Neural cell (in vitro differentiated cells): Measurements from ENCODE around the gene MNDA. TPM values are rescaled to one million over a fixed set of nuclear protein-coding genes. Genes with fewer than 3 reads are reported as not detected.

Experiments
- H2AFZ ChIP-seq: fragments of 200-600, 300-800 bp; sonication (generic), shearing (Covaris generic); 2 replicates; pipeline ENCODE4 v1.6.0; 2014; ENCODE audit warnings: low read depth, mild to moderate bottlenecking, antibody characterized with exemption, low read length, moderate library complexity
- H3F3A ChIP-seq: fragments of 200-600 bp; shearing (Covaris generic); 2 replicates; pipeline ENCODE4 v1.6.1; 2016; ENCODE audit warnings: mild to moderate bottlenecking, moderate library complexity, mixed read lengths, antibody characterized with exemption, low read length; ENCODE audit not compliant: insufficient read depth, poor library complexity, severe bottlenecking
- H3K27ac ChIP-seq: fragments of 200-600, 300-800 bp; sonication (generic), shearing (Covaris generic); 2 replicates; pipeline ENCODE4 v1.5.1; 2014; ENCODE audit warnings: mild to moderate bottlenecking, low read length, moderate library complexity
- H3K27me3 ChIP-seq: fragments of 300-800, 200-600 bp; sonication (generic), shearing (Covaris generic); 2 replicates; pipeline ENCODE4 v1.6.0; 2014; ENCODE audit warnings: mild to moderate bottlenecking, low read depth, low read length, moderate library complexity; ENCODE audit not compliant: insufficient read depth
- H3K36me3 ChIP-seq: fragments of 300-800, 200-600 bp; sonication (generic), shearing (Covaris generic); 2 replicates; pipeline ENCODE4 v1.5.1; 2014; ENCODE audit warnings: mild to moderate bottlenecking, antibody characterized with exemption, low read length, moderate library complexity; ENCODE audit not compliant: insufficient read depth
- H3K4me2 ChIP-seq: fragments of 300-800, 200-600 bp; sonication (generic), shearing (Covaris generic); 2 replicates; pipeline ENCODE4 v1.6.0; 2014; ENCODE audit warnings: mild to moderate bottlenecking, low read length
- H3K4me3 ChIP-seq: fragments of 300-800, 200-600 bp; sonication (generic), shearing (Covaris generic); 2 replicates; pipeline ENCODE4 v1.5.1; 2014; ENCODE audit warnings: mild to moderate bottlenecking, low read length, moderate library complexity
- H3K79me2 ChIP-seq: fragments of 200-600 bp; shearing (Covaris generic); replicated peaks from 2 replicates; pipeline ENCODE4 v1.6.0; 2014; ENCODE audit warnings: mild to moderate bottlenecking, low read length, moderate library complexity; ENCODE audit not compliant: insufficient read depth
- H3K9ac ChIP-seq: fragments of 300-800, 200-600 bp; sonication (generic), shearing (Covaris generic); 2 replicates; pipeline ENCODE4 v1.6.1; 2016; ENCODE audit warnings: mild to moderate bottlenecking, low read length, mixed read lengths
- H3K9me2 ChIP-seq: fragments of 200-600 bp; shearing (Covaris generic); 2 replicates; pipeline ENCODE4 v1.6.1; 2016; ENCODE audit warnings: mild to moderate bottlenecking, low read length, mixed read lengths; ENCODE audit not compliant: insufficient read depth
- H3K9me3 ChIP-seq: fragments of 200-600, 300-800 bp; sonication (generic), shearing (Covaris generic); 2 replicates; pipeline ENCODE4 v1.6.1; 2016; ENCODE audit warnings: mild to moderate bottlenecking, mixed run types, low read length, moderate library complexity, mixed read lengths
- H4K20me1 ChIP-seq: fragments of 200-600 bp; shearing (Covaris generic); 2 replicates; pipeline ENCODE4 v1.6.1; 2016; ENCODE audit warnings: mild to moderate bottlenecking, mixed run types; ENCODE audit not compliant: insufficient read depth
- EP300 ChIP-seq: fragments of 450-650 bp; conservative IDR thresholded peaks from 2 replicates; pipeline ENCODE4 v1.6.1; 2014; ENCODE audit warnings: antibody characterized with exemption, mild to moderate bottlenecking, moderate library complexity; ENCODE audit not compliant: poor library complexity, severe bottlenecking
- EZH2 ChIP-seq: fragments of 200-600, 300-800 bp; shearing (Covaris generic), sonication (generic); IDR thresholded peaks from 2 replicates; pipeline ENCODE4 v1.6.1; 2014; ENCODE audit warnings: antibody characterized with exemption, low read length, borderline replicate concordance, mild to moderate bottlenecking; ENCODE audit not compliant: insufficient read depth, poor library complexity, severe bottlenecking
- MXI1 ChIP-seq: fragments of 450-650 bp; conservative IDR thresholded peaks from 2 replicates; pipeline ENCODE4 v1.6.1; 2014; ENCODE audit warnings: antibody characterized with exemption, mild to moderate bottlenecking; ENCODE audit not compliant: poor library complexity, severe bottlenecking
- POLR2AphosphoS5 ChIP-seq: IDR thresholded peaks from 2 replicates; pipeline ENCODE4 v1.6.1; 2012
- RAD21 ChIP-seq: fragments of 450-650 bp; conservative IDR thresholded peaks from 2 replicates; pipeline ENCODE4 v1.6.1; 2014; ENCODE audit warnings: antibody characterized with exemption, mild to moderate bottlenecking, moderate library complexity
- SMC3 ChIP-seq: fragments of 450-650 bp; conservative IDR thresholded peaks from 2 replicates; pipeline ENCODE4 v1.6.1; 2014; ENCODE audit warnings: antibody characterized with exemption, mild to moderate bottlenecking, moderate library complexity; ENCODE audit not compliant: poor library complexity
- TAF1 ChIP-seq: IDR thresholded peaks from 2 replicates; pipeline ENCODE4 v1.6.1; 2012; ENCODE audit warnings: low read depth
- polyA plus RNA-seq: library from polyadenylated mRNA; depleted of rRNA; stranded (reverse); fragments of >200 nt; gene quantifications from 2 replicates; pipeline ENCODE4 v1.2.3, GENCODE V29; 2014
- TF ChIP-seq, protein P1 (sequence below): fragments of 450-650 bp; IDR thresholded peaks from 2 replicates; pipeline ENCODE4 v1.5.1; 2014; ENCODE audit warnings: antibody characterized with exemption, mild to moderate bottlenecking, moderate library complexity; ENCODE audit not compliant: poor library complexity, severe bottlenecking
- TF ChIP-seq, protein P2 (sequence below): IDR thresholded peaks from 2 replicates; pipeline ENCODE4 v1.6.1; 2012; ENCODE audit warnings: borderline replicate concordance

MNDA gene
- polyA plus RNA-seq, 1 donor from 2014 or later: not detected

DNA sequence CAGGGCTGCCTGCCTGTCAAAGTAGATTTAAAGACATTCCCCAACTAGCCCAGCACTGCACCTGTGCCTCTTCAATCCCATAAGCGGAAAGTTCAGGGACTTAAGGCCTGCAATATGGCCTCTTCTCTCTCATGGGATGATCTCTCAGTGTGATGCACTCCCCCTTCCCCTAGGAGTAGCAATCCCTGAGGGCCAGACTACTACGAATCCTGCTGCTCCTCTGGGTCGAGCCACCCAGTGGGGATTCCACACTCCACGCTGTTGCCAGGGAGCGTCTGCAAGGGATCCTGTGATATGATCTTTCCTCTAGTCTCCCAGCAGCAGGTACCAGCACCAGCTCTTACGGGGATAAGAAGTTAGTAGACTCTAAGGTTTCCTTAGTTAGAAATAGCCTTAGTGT, 36.9 kb upstream of the MNDA start:
- no peaks in the 10 kb centered on the region for H3K27me3 ChIP-seq
- H4K20me1 ChIP-seq: no peaks in the 10 kb centered on the region
- H3K36me3 ChIP-seq: no peaks in the 10 kb centered on the region
- H3K9me2 ChIP-seq: no peaks in the 10 kb centered on the region
- H3K4me2 ChIP-seq: no peak overlapping the region
- H3F3A ChIP-seq: no peaks in the 10 kb centered on the region
- no peak overlapping the region for H3K4me3 ChIP-seq
- H3K9me3 ChIP-seq: no peaks in the 10 kb centered on the region
- TF ChIP-seq EZH2 (no peak), MXI1 (no peak), RAD21 (no peak), EP300 (no peak), SMC3 (no peak), POLR2AphosphoS5 (no peak), TAF1 (no peak)
- TF ChIP-seq, protein P1, sequence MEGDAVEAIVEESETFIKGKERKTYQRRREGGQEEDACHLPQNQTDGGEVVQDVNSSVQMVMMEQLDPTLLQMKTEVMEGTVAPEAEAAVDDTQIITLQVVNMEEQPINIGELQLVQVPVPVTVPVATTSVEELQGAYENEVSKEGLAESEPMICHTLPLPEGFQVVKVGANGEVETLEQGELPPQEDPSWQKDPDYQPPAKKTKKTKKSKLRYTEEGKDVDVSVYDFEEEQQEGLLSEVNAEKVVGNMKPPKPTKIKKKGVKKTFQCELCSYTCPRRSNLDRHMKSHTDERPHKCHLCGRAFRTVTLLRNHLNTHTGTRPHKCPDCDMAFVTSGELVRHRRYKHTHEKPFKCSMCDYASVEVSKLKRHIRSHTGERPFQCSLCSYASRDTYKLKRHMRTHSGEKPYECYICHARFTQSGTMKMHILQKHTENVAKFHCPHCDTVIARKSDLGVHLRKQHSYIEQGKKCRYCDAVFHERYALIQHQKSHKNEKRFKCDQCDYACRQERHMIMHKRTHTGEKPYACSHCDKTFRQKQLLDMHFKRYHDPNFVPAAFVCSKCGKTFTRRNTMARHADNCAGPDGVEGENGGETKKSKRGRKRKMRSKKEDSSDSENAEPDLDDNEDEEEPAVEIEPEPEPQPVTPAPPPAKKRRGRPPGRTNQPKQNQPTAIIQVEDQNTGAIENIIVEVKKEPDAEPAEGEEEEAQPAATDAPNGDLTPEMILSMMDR: no peak
- TF ChIP-seq, protein P2, sequence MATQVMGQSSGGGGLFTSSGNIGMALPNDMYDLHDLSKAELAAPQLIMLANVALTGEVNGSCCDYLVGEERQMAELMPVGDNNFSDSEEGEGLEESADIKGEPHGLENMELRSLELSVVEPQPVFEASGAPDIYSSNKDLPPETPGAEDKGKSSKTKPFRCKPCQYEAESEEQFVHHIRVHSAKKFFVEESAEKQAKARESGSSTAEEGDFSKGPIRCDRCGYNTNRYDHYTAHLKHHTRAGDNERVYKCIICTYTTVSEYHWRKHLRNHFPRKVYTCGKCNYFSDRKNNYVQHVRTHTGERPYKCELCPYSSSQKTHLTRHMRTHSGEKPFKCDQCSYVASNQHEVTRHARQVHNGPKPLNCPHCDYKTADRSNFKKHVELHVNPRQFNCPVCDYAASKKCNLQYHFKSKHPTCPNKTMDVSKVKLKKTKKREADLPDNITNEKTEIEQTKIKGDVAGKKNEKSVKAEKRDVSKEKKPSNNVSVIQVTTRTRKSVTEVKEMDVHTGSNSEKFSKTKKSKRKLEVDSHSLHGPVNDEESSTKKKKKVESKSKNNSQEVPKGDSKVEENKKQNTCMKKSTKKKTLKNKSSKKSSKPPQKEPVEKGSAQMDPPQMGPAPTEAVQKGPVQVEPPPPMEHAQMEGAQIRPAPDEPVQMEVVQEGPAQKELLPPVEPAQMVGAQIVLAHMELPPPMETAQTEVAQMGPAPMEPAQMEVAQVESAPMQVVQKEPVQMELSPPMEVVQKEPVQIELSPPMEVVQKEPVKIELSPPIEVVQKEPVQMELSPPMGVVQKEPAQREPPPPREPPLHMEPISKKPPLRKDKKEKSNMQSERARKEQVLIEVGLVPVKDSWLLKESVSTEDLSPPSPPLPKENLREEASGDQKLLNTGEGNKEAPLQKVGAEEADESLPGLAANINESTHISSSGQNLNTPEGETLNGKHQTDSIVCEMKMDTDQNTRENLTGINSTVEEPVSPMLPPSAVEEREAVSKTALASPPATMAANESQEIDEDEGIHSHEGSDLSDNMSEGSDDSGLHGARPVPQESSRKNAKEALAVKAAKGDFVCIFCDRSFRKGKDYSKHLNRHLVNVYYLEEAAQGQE: no peak
- no peak overlapping the region for H3K9ac ChIP-seq
- no peak overlapping the region for H2AFZ ChIP-seq
- H3K79me2 ChIP-seq: no peaks in the 10 kb centered on the region
- H3K27ac ChIP-seq: no peak overlapping the region

- Histone ChIP-seq H2AFZ (no peak overlapping the region), H3K4me3 (no peak overlapping the region), H3K9ac (no peak overlapping the region), H3K36me3 (no peaks in the 10 kb centered on the region), H3F3A (no peaks in the 10 kb centered on the region), H3K27ac (no peak overlapping the region), H3K9me3 (no peaks in the 10 kb centered on the region), H3K27me3 (no peaks in the 10 kb centered on the region), H3K9me2 (no peaks in the 10 kb centered on the region), H3K79me2 (no peaks in the 10 kb centered on the region), H3K4me2 (no peak overlapping the region), H4K20me1 (no peaks in the 10 kb centered on the region)
- TF ChIP-seq EZH2: no peak
- TF ChIP-seq TAF1: no peak
- TF ChIP-seq MXI1: no peak
- TF ChIP-seq SMC3: no peak
- TF ChIP-seq EP300: no peak
- no peak for TF ChIP-seq POLR2AphosphoS5
- no peak for TF ChIP-seq RAD21
- TF ChIP-seq, protein P1: no peak
- TF ChIP-seq, protein P2: no peak
Measured at GRCh38 chr1:158798531-158798930, 32.6 kb upstream of the MNDA start.
